HG03196 (cell line): ENCODE results near the gene TYROBP.
A peak's percentile ranks its signal among the peaks of the same experiment; 100 is the strongest.
"Not testable (repeated sequence)": the region's sequence is repeated elsewhere in the genome, so short reads cannot be mapped to it uniquely, and the experiment has no call there.

Experiments used
- ATAC-seq: cut with Tn5 transposase; IDR thresholded peaks from one replicate; pipeline ENCODE4 v1.9.1; 2021; ENCODE audit not compliant: unreplicated experiment

TYROBP gene

DNA sequence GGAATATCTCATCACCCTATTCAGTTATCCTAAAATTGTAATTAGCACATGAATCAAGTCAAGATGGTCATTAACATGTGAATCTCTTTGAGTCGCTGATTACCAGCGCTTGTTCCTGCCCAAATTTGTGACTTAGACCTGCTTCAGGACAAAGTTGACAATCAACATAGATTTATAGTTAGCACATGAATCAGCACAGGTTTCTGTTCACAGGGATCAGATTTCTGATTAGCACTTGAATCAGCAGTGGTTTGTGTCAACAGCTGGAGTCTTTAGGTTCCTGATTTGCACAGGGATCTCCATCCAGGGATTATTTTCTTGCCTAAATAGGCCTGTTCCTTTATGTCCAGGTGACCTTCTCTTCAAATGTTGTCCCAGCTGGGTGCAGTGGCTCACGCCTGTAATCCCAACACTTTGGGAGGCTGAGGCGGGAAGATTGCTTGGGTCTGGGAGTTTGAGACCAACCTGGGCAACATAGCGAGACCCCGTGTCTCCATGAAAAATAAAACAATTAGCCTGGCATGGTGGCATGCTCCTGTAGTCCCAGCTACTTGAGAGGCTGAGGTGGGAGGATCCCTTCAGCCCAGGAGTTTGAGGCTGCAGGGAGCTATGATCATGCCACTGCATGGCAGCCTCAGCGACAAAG, 24.3 kb upstream of the TYROBP start:
- no peak for ATAC-seq

DNA sequence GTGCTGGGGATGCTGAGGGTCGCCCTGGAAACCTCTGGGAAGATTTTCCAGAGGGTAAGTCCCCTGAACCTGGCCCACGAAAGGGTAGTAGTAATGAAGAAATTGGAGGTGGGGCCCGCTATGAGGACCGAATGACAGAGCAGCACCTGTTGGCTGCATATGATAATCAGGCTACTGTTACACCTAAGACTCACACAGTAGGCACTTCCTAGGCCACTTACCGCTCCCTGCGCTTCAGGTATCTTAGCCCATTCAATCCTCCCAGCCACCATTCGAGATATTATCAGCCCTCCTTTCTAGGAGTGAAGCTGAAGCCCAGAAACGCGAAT, 23.7 kb upstream of the TYROBP start:
- no peak for ATAC-seq

DNA sequence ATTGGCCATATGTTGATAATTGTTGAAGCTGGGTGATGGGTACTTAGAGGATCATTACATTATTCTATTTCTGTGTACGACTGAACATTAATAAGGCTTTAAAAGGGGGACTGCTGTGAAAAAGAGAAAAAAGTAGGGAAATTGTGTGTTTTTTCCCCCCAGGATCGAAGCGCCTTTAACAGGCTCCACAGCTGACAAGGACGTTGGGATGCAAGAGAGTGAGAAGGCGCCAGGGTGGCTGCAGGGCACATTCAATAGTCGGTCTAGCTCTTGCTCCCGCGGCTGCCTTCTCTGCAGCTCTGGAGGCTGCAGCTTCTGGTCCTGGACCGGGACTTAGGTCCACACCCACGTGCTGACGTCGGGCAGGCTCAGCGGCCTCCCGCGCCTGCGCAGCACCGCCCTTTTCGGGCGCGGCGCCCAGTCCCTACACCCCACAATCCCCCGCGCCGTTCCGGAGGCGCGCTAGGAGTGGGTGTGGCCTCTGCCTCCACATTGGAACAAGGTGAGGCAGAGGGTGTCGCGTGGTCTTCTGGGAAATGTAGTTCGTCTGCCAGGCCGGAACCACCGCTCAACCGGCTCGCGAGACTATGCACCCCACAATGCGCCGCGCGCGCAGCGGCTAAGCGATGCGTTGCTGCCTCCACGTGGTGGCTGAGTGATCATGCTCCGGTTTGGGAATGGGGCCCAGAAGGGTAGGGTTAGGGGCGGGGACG, 23.2 kb upstream of the TYROBP start:
- ATAC-seq = peak; percentile 95

DNA sequence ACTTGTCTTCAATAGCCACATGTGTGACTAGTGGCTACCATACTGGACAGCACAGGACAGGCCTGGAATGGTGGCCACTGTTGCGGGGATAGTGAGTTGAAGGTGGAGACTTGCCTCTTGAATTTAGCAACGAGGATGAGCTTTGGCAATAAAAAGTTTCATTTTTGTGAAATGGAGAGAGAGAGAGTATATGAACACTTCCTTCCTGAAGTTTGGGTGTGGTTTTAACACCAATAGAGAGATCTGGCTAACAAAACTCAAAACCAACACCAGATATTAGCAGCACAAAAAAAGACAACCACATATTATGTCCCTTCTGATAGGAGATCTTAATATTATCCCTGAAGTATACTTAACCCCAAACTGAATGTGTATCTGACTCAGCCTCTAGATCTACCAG, 21.8 kb upstream of the TYROBP start:
- ATAC-seq = no peak

DNA sequence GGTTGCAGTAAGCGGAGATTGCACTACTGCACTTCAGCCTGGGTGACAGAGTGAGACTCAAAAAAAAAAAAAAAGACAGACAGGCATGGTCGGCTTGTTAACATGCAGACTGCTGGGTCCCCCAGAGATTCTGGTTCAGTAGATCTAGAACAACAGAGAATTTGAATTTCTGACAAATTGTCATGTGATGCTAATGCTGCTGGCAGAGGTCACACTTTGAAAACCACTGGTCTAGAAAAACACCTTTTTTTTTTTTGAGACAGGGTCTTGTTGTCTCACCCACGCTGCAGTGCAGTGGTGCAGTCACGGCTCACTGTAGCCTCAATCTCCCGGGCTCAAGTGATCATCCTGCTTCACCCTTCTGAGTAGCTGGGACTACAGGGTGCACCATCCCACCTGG, 20.4 kb upstream of the TYROBP start:
- no peak for ATAC-seq

DNA sequence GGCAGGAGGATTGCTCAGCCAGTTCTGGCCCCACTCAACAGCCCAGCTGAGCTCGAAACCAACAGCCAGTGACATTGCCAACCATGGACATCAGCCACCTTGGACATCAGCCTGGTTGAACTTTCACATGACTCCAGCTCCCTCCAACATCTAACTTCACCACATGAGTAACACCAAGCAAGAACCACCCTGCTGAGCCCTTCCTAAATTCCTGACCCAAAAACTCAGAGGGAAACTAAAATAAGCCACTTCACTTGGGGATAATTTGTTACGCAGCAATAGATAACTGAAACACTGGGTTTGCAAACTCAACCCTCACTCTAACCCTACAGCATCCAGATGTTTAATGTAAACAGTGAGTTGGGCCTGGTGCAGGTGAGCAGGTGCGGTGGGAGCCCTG, 17.4 kb upstream of the TYROBP start:
- no peak for ATAC-seq

DNA sequence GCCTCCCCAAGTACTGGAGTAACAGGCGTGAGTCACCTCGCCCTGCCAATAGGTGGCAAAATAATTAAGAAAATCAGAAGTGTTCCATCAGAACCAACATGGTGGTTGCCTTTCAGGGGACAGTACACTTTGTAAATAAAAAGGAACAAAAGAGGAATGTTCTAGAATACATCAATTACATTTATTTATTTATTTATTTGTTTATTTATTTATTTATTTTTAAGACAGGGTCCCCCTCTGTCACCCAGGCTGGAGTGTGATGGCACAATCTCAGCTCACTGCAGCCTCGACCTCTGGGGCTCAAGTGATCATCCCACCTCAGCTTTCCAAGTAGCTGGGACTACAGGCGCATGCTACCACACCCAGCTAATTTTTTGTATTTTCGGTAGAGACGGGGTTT, 12.9 kb upstream of the TYROBP start:
- no peak for ATAC-seq

DNA sequence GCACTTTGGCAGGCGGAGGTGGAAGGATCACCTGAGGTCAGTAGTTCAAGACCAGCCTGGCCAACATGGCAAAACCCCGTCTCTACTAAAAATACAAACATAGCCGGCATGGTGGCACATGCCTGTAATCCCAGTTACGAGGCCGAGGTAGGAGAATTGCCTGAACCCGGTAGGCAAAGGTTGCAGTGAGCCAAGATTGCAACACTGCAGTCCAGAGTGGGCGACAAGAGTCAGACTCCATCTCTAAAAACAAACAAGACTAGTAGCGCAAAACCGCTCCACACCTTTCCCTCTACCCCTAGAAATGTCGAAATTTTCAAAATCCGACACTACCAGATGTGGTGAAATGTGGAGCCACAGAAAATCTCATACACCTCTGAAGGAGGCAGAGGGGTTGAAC, 11.2 kb upstream of the TYROBP start:
- ATAC-seq = no peak

DNA sequence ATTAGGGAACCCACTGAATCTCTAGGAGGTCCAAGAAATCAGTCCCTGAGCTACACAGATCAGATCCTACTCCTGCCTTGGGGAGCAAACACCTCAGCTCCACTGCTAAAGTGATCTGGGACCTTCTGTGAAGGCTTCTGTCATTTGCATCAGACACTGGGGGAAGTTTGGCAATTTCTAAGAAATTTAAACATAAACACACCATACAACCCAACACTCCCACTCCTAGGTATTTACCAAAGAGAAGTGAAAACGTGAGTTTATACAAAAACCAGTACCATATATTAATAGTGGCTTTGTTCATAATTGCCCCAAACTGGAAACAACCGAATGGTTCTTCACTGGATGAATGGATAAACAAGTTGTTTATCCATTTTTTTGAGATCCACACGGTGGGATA, 7.3 kb upstream of the TYROBP start:
- ATAC-seq = no peak

DNA sequence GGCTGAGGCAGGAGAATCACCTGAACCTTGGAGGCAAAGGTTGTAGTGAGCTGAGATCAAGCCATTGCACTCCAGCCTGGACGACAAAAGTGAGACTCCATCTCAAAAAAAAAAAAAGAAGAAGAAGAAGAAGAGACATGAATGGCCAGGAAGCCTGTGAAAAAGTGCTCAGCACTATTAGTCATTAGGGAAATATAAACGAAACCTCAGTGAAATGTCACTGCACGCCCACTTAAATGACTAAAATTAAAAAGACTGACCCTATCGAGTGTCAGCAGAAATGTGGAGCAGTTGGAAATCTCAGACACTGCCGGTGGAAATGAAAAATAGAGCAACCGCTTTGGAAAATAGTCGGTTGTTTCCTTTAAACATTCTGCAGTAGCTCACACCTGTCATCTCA, 5.5 kb upstream of the TYROBP start:
- ATAC-seq = no peak

DNA sequence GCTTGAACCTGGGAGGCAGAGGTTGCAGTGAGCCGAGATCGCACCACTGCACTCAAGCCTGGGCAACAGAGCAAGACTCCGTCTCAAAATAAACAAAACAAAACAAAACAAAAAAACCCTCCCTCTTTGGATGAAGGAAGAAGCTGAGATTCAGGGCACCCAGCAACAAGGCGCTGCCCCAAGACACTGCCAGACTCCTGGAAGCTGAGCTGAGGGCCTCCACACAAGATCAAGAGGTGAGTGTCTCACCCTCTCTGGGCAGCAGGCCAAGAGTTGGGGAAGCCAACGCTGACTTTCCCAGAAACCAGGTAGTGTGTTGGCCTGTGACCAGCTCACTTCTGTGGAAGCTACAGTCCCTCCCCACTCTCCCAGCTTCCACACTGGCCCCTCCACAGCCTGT, 3.7 kb upstream of the TYROBP start:
- no peak for ATAC-seq

DNA sequence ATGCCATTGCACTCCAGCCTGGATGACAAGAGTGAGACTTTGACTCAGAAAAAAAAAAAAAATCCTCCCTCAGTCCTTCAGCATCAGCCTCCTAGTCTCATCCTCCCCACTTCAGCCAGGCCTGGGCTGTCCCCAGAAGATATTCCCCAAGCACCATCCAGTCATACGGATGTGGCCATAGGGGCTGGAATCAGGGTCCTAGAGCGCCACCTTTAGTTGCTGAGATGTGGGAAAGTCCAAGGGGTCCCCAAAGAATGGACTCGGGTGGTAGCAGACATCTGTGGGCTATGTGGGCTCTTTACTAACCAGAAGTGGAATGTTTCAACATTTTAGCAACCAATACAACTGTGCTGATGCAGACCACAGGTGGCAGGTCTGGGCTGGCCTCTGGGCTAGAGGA, 3.1 kb upstream of the TYROBP start:
- no peak for ATAC-seq

DNA sequence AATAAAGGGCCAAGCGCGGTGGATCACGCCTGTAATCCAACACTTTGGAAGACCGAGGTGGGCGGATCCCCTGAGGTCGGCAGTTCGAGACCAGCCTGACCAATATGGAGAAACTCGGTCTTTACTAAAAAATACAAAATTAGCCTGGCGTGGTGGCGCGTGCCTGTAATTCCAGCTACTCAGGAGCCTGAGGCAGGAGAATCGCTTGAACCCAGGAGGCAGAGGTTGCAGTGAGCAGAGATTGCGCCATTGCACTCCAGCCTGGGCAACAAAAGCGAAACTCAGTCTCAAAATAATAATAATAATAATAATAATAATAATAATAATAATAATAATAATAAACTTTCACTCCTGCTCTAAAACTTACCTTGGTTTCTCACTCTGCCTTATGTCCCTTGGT, 2.3 kb upstream of the TYROBP start:
- not testable (repeated sequence) for ATAC-seq

DNA sequence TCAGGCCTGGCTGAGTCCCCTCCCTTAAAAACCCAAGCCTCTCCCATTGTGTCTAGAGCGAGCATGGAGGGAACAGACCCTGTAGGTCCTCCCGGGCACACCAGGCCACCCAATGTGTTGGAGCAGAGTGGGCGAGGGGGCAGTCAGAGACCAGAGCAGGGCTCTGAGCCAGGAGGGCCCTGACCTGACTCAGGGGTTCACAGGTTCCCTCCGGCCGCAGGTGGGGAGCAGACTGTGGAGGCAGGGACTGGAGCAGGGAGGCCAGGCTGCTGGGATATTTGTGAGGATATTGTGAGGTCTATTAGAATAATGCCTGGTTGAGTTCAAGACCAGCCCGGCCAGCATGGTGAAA, 1.6 kb upstream of the TYROBP start:
- ATAC-seq = no peak

DNA sequence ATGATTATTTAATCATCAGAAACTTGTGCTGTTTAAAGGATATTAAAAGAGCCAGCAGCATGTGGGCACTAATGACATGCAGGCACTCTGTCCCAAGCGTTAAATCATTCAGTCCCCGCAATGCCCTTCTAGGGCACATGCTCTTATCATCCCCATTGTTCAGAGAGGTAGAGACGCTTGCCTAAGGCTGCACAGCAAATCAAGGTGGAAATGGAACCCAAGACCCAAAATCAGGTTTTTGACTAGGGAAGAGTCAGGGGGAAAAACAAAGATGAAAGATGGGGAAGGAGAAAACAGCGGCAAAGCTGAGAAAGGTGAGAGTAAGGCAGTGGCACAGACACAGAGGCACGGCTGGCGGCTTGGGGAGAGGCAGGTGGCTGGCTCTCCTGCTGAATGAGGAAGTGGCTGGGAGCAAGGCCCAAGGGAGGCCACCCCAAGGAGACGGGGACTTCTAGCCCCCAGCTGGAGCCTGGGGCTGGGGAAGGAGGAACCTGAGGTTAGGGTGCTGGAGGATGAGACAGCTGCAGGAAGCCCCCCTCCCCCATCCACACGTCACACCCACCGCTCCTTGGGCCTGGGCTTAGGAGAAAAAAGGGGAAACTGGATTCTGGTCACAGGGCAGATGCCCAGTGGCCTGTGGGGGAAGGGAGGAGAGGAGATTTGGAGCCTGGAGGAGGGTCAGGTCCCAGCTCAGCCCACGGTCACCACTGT, 1.0 kb upstream of the TYROBP start:
- ATAC-seq = no peak

DNA sequence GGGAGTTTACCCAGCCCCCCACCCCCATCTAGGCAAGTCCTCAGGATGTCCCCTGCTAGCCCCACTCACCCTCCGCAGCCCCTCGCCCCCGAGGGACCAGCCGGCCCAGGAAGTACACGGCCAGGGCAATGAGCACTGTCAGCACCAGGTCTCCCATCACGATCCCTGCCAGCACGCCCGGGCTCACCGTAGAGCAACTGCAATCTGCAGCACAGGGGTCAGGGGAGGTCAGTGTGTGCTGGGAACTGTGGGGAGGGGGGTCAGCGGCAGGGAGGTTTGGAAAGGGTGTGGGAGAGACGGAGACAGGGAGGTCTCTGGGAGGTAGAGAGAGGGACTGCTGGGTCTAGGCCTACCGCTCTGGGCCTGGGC, 734 bp downstream of the TYROBP start:
- no peak for ATAC-seq

DNA sequence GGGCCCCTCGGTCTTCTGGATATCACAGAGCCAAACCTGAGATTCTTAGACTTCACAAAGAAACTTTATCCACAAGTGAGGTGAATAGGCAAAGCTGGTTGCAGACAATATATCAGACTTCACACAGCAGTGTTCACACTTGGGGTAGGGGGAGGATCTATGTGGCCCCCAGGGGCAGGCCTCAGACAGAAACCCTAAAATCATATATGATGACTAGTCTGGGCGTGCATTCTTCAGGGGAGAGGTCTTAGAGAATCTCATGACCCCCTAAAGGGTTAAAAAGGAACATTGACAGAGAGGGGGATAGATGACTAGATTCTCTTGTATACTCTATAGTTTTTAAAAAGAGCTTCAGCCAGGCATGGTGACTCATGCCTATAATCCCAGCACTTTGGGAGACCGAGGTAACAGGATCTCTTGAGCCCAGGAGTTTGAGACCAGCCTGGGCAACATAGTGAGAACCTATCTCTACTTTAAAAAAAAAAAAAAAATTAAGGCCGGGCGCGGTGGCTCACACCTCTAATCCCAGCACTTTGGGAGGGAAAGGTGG, 2.8 kb downstream of the TYROBP start:
- no peak for ATAC-seq

DNA sequence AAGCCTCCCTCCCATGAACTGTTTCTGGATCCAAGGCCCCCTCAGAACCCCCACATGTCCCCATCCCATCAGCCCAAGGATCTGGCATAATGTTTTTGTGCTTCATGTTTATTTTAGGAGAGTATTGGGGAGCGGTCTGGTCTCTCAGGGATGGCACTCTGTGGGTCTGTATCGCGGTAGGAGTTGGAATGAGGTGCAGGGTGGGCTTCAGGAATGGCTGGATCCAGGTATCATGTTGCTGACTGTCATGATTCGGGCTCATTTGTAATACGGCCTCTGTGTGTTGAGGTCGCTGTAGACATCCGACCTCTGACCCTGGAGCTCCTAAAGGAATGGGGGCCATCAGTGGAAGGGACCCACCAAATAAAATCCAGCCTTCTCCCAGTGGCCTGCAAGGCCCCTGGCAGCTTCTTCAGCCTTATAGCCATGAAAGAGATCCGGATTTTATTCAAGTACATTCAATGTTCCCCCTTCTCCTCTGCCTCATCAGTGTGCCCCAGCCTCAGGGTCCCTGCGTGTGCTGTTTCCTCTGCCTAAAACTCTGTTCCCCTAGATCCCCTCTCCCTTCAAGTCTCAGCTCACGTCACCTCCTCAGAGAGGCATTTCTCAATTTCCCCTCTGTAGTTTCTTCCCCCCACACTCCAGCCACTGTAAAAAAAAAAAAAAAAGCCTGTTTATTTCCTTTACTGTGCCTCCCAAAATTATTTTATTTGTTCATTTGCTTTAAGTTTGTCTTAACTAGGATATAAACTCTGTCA, 3.6 kb downstream of the TYROBP start:
- ATAC-seq = no peak

DNA sequence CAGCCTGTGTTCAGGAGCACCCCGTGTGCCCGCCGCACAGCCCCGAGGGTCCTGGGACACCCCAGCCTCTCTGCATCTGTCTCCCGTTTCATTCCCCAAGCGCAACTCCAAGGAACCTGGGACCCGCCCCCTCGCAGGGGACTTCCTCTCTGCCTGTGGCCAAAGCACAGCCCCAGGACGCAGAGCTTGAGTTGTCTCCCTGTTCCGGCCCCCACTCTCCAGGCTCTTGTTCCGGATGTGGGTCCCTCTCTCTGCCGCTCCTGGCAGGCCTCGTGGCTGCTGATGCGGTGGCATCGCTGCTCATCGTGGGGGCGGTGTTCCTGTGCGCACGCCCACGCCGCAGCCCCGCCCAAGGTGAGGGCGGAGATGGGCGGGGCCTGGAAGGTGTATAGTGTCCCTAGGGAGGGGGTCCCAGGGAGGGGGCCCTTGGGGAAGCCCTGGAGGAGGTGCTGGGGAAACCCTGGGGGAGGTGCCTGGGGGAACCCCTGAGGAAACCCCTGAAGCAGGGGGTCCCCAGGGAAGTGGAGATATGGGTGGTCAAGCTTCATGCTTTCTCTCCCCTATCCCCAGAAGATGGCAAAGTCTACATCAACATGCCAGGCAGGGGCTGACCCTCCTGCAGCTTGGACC, 4.4 kb downstream of the TYROBP start:
- peak; percentile 33 for ATAC-seq

DNA sequence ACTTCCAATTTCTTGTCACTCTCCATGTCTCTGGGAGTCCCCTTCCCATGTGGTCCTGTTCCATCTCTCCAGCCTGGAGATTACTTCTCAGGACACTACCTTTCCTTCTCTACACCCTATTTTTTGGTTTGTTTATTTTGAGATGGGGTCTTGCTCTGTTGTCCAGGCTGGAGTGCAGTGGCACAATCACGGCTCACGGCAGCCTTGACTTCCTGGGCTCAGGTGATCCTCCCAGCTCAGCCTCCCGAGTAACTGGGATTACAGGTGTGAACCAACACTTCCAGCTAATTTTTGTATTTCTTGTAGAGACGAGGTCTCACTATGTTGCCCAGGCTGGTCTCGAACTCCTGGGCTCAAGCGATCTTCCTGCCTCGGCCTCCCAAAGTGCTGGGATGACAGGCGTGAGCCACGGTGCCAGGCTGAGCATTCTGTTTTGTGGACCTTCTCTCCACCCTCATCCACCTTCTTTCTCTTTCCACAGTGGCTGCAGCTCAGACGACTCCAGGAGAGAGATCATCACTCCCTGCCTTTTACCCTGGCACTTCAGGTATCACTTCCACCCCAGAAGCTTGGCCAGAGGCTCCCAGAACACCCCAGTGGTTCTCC, 5.1 kb downstream of the TYROBP start:
- ATAC-seq = no peak
